Measurements from ENCODE around the gene GNG2. TPM values are rescaled to one million over a fixed set of nuclear protein-coding genes. Genes with fewer than 3 reads are reported as not detected.
A peak's percentile ranks its signal among the peaks of the same experiment; 100 is the strongest.

GNG2 gene
- total RNA-seq, 2 donors from 2014 or later, result 6.2 to 6.6 TPM

DNA sequence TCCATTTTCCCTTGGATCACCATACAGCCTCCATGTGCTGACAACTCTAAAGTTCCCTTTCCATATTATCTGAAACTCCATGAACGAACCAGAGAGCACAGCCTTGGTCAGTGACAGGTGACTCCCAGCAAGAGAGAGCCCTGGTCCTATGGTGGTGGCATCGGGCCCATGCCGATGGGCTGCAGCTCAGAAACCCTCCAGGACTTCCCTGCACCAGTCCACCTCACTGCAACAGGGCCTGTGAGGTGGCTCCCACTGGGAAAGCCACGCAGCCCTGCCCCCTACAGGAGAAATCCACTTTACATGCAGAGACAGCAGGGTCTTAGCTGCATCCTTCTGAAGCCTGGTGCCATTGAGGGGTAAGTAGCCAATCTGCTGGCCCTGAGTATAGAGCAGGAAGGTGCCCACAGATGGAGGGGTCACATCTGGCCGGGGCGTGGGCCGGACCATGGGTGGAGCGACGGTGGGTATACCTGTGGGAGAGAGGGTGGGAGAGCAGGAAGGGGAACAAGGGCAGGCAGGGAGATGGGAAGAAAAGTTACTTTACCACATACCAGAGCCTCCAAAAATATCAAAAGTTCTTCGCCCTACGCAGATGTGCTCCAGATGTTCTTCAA, 153.7 kb downstream of the GNG2 start:
- DNase-seq (no peak), ATAC-seq (no peak)
- no peaks in the 10 kb centered on the region for H3K27me3 ChIP-seq
- 62 to 85% methylated on average over 9 to 11 of the region's 11 CpGs for WGBS, 2 donors
- H3K4me1 ChIP-seq, result peaks cover 6% of the 10 kb centered on the region
- intact Hi-C loops (cut with DNase I), result no loop called here
- TF ChIP-seq POLR2A (IDR thresholded peaks at IDR 0.05), result no peak
- TF ChIP-seq, protein P1, sequence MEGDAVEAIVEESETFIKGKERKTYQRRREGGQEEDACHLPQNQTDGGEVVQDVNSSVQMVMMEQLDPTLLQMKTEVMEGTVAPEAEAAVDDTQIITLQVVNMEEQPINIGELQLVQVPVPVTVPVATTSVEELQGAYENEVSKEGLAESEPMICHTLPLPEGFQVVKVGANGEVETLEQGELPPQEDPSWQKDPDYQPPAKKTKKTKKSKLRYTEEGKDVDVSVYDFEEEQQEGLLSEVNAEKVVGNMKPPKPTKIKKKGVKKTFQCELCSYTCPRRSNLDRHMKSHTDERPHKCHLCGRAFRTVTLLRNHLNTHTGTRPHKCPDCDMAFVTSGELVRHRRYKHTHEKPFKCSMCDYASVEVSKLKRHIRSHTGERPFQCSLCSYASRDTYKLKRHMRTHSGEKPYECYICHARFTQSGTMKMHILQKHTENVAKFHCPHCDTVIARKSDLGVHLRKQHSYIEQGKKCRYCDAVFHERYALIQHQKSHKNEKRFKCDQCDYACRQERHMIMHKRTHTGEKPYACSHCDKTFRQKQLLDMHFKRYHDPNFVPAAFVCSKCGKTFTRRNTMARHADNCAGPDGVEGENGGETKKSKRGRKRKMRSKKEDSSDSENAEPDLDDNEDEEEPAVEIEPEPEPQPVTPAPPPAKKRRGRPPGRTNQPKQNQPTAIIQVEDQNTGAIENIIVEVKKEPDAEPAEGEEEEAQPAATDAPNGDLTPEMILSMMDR (IDR thresholded peaks at IDR 0.05), result peak in 1 of 7 experiments; percentile 9
- H3K4me3 ChIP-seq, result no peak overlapping the region
- no peak overlapping the region for H3K27ac ChIP-seq
- no peaks in the 10 kb centered on the region for H3K9me3 ChIP-seq
- peaks cover 0 to 6% of the 10 kb centered on the region in 2 donors for H3K36me3 ChIP-seq (replicated peaks in 1 of 2; ENCODE audit: insufficient read depth in 1 of 2, low read depth in 2 of 2)

DNA sequence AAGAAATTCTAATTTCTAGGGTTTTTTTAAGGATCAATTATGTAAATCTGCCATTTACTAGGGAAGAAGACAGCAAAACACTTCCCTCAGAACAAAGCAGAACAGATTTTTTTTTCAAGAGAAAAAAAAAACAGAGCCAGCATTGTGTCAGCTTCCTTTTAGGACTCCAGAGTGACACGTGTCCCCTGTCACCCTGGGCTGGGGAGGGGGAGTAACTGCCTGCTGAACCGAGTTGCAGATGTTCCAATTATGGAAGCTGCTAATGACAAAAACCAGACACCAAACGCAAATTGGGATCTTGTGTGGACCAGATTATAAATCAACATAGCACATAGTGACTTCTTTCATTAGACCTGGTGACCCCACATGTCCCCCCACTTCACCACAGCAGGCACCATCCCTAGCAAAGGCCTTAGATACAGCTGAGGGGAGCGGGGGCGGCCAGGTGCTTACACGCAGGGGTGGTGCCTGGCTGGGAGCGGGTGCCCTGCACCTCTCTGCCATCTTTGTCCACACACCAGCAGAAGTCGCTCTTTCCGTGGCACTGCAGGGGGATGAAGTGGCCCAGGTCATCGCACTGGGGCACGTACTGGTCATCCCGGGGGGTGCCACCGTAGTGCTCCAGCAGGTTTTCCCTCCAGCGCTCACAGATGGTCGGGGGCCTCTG, 154.3 kb downstream of the GNG2 start:
- H3K36me3 ChIP-seq (replicated peaks in 1 of 2; ENCODE audit: insufficient read depth in 1 of 2, low read depth in 2 of 2), result peaks cover 0 to 6% of the 10 kb centered on the region in 2 donors
- no peak for ATAC-seq
- 75 to 77% methylated on average over 13 to 15 of the region's 15 CpGs for WGBS, 2 donors

DNA sequence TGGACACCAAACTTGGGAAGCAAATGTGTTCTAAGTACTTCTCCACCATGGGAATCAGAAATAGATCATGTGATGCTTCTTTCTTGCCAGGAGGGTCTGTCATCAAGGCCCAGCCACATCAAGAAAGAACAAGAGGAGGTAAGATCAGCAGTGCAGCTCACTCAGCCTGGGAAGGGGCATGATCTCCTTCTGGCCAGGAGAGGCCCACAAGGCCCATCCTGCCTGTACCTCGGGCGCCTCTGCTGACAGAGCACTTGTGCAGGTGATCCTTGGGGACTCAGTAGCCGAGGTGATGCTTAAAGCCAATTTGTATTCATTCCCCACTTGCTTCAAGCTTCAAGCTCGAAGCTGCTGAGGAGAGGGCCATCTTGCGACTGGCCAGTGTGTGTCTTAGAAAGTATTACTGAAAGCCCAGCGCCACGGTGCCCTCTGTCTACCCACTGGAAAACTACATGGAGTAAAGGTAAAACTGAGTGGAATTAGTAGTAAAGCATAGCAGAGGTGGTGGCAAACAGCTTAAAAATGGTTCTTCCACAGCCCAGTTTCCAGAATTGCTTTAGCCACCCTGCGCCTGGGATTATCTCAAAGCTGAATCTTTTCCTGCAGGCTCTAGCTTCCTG, 155.1 kb downstream of the GNG2 start:
- ATAC-seq (peak; percentile 61), DNase-seq (peak; percentile 37 to 65 (median 53))
- Histone ChIP-seq H3K4me1 (peaks cover 6% of the 10 kb centered on the region), H3K36me3 (replicated peaks in 1 of 2; ENCODE audit: insufficient read depth in 1 of 2, low read depth in 2 of 2) (peaks cover 0 to 6% of the 10 kb centered on the region in 2 donors), H3K27ac (no peak overlapping the region), H3K4me3 (no peak overlapping the region), H3K27me3 (no peaks in the 10 kb centered on the region), H3K9me3 (no peaks in the 10 kb centered on the region)
- no peak for TF ChIP-seq POLR2A (IDR thresholded peaks at IDR 0.05)
- TF ChIP-seq, protein P1 (IDR thresholded peaks at IDR 0.05), result peak in 6 of 7 experiments; percentile 12 to 47 (median 44)
- 45 to 52% methylated on average over 8 of the region's 8 CpGs for WGBS, 2 donors
- intact Hi-C loops (cut with DNase I), result no loop called here

More for the DNA sequence above, 154.3 kb downstream of the GNG2 start:
- no peaks in the 10 kb centered on the region for H3K9me3 ChIP-seq
- H3K27me3 ChIP-seq, result no peaks in the 10 kb centered on the region
- H3K27ac ChIP-seq, result no peak overlapping the region
- TF ChIP-seq POLR2A (IDR thresholded peaks at IDR 0.05), result no peak
- TF ChIP-seq, protein P1 (IDR thresholded peaks at IDR 0.05), result no peak
- H3K4me1 ChIP-seq, result peaks cover 6% of the 10 kb centered on the region
- no peak for DNase-seq
- no peak overlapping the region for H3K4me3 ChIP-seq
- intact Hi-C loops (cut with DNase I), result no loop called here

DNA sequence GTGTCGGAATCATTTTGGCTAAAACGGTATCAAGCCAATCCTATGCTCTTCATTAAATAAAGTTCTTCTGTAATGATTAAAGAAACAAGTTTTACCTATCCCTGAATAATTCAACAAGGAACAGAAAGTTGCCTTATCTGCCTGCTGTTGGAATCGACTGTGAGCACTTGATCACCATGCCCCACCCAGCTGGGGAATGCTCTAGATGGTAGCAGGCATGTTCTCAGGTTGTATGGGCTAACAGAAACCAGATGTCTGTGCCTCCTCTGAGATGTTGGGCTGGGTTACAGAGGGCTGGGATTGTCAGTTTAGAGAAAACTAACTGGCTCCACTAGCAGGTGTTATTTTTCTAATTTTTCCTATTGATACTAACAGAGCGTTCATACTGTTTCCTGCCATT, 157.8 kb downstream of the GNG2 start:
- no peaks in the 10 kb centered on the region for H3K27me3 ChIP-seq
- no peak overlapping the region for H3K4me3 ChIP-seq
- no peaks in the 10 kb centered on the region for H3K36me3 ChIP-seq (replicated peaks in 1 of 2; ENCODE audit: insufficient read depth in 1 of 2, low read depth in 2 of 2)
- no peak for DNase-seq
- H3K9me3 ChIP-seq, result no peaks in the 10 kb centered on the region
- H3K4me1 ChIP-seq, result no peaks in the 10 kb centered on the region
- intact Hi-C loops (cut with DNase I), result no loop called here
- ATAC-seq, result no peak
- WGBS, 2 donors, result 76 to 80% methylated on average over 4 of the region's 4 CpGs
- H3K27ac ChIP-seq, result no peak overlapping the region
- no peak for TF ChIP-seq POLR2A (IDR thresholded peaks at IDR 0.05)
- TF ChIP-seq, protein P1 (IDR thresholded peaks at IDR 0.05), result no peak

Measured in body of pancreas (tissue), 4 donors.